GM12873 (cell line): Measurements from ENCODE around the gene PPP1R11.

Experiments used
- CTCF ChIP-seq: IDR thresholded peaks from 2 replicates; pipeline ENCODE4 v1.5.1; 2012; ENCODE audit warnings: low read depth, mild to moderate bottlenecking, moderate library complexity, low read length, control low read depth; ENCODE audit not compliant: insufficient read depth; ENCODE audit errors: missing control alignments

PPP1R11 gene

GRCh38 chr6:30066577-30067459 lies at the start of gene PPP1R11:
PPP1R11 (plus strand) TSS chr6:30067198; CDS start chr6:30067411, 213 bp downstream.
- TF ChIP-seq CTCF = no peak

- no peak for TF ChIP-seq CTCF
These were observed 47.2 kb upstream of the PPP1R11 start for GRCh38 chr6:30019819-30020218.

GRCh38 chr6:30020626-30021025 lies 46.4 kb upstream of the PPP1R11 start:
- no peak for TF ChIP-seq CTCF

- no peak for TF ChIP-seq CTCF
These were observed 44.8 kb upstream of the PPP1R11 start for GRCh38 chr6:30022189-30022588.

- no peak for TF ChIP-seq CTCF
These were observed 41.8 kb upstream of the PPP1R11 start for GRCh38 chr6:30025186-30025585.

- no peak for TF ChIP-seq CTCF
These were observed 37.4 kb upstream of the PPP1R11 start for GRCh38 chr6:30029588-30029987.

- TF ChIP-seq CTCF = no peak
These were observed 35.6 kb upstream of the PPP1R11 start for GRCh38 chr6:30031381-30031780.
